ENCODE results near the gene APOL6. TPM values are rescaled to one million over a fixed set of nuclear protein-coding genes. Genes with fewer than 3 reads are reported as not detected.
A peak's percentile ranks its signal among the peaks of the same experiment; 100 is the strongest.

Gene APOL6
- total and polyA plus RNA-seq, 2 of the 4 experiments (the other 2 are of a cell fraction), result 1.2 to 7.2 TPM

DNA sequence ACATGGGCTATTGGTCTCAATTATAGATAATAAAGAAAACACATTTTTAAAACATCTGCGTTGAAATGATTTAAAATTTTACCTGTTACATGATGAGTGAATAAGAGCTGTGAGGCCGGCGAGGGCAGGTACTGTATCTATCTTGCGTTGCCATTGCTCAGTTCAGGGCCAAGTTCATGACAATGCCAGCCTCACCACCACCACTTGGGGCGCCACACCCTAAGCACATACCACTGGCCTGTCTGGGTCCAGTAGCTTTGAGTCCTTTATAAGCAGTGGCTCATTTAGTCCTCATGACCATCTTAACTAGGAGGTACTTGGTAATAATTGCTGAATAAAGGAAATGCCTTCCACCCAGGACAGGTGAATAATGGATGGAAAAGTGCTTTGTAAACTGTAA is 16.6 kb upstream of the APOL6 start:
- H3K4me1 ChIP-seq (ENCODE audit: control insufficient read depth, insufficient read depth, low read length), result peaks cover 9% of the 10 kb centered on the region
- ChIA-PET POLR2A (ENCODE audit: unreplicated experiment) (no interaction called here), CTCF (interaction anchor here (1.1 to 1.2 kb wide), 2 partner anchors 133 to 483 kb away, joined by 3 to 4 read pairs; no protein-coding TSS in a partner anchor)
- no peak overlapping the region for H3K4me2 ChIP-seq (ENCODE audit: low read depth, low read length)
- no peak overlapping the region for H2BK5ac ChIP-seq (ENCODE audit: low read depth, low read length, poor library complexity, severe bottlenecking)
- H2AK5ac ChIP-seq (ENCODE audit: low read depth, low read length), result peak overlapping the region; percentile 9; the same call in 1 of the 2 replicates
- in situ Hi-C loops (cut with MboI; ENCODE audit: low sequenced_read_pairs), result loop anchor here (10.0 kb wide), 1 partner anchor 203 kb away; no protein-coding TSS in a partner anchor
- peaks cover 3 to 14% of the 10 kb centered on the region in 2 experiments; a peak in 3 of 4 replicates for H3K79me1 ChIP-seq (ENCODE audit: low read depth in 1 of 2, low read length in 2 of 2)
- H2BK120ac ChIP-seq (ENCODE audit: low read depth, low read length), result 0 out of 2 replicates have a peak overlapping the region, but pooled peaks have one; percentile 20
- no peak overlapping the region for H3K56ac ChIP-seq (ENCODE audit: extremely low read depth, insufficient read depth, low read length)
- no peak overlapping the region; the same call in 1 of the 2 replicates for H2BK20ac ChIP-seq (ENCODE audit: low read depth, low read length)
- H3K27me3 ChIP-seq (ENCODE audit: control insufficient read depth, insufficient read depth, low read length), result no peaks in the 10 kb centered on the region
- H4K8ac ChIP-seq (ENCODE audit: low read depth in 2 of 2, low read length in 2 of 2), result no peak overlapping the region
- dilution Hi-C loops (cut with HindIII; ENCODE audit: low sequenced_read_pairs, unreplicated experiment), result no loop called here
- no peaks in the 10 kb centered on the region for H3K9me3 ChIP-seq (ENCODE audit: control insufficient read depth, insufficient read depth, low read length)
- no peaks in the 10 kb centered on the region for H4K20me1 ChIP-seq (ENCODE audit: insufficient read depth, low read length)
- no peak overlapping the region for H2AFZ ChIP-seq (replicated peaks; ENCODE audit: low read length, poor library complexity)
- TF ChIP-seq MXI1 (IDR thresholded peaks at IDR 0.05; ENCODE audit: borderline replicate concordance, low read depth, low read length) (no peak), CHD1 (IDR thresholded peaks at IDR 0.05; ENCODE audit: low read depth, low read length) (no peak), NFE2L2 (IDR thresholded peaks at IDR 0.05; ENCODE audit: low read depth, low read length) (no peak), RAD21 (IDR thresholded peaks at IDR 0.05; ENCODE audit: low read length) (peak; percentile 50), SMC3 (IDR thresholded peaks at IDR 0.05; ENCODE audit: low read depth, low read length) (peak; percentile 17; the same call in 1 of the 2 replicates)
- TF ChIP-seq, protein P1, sequence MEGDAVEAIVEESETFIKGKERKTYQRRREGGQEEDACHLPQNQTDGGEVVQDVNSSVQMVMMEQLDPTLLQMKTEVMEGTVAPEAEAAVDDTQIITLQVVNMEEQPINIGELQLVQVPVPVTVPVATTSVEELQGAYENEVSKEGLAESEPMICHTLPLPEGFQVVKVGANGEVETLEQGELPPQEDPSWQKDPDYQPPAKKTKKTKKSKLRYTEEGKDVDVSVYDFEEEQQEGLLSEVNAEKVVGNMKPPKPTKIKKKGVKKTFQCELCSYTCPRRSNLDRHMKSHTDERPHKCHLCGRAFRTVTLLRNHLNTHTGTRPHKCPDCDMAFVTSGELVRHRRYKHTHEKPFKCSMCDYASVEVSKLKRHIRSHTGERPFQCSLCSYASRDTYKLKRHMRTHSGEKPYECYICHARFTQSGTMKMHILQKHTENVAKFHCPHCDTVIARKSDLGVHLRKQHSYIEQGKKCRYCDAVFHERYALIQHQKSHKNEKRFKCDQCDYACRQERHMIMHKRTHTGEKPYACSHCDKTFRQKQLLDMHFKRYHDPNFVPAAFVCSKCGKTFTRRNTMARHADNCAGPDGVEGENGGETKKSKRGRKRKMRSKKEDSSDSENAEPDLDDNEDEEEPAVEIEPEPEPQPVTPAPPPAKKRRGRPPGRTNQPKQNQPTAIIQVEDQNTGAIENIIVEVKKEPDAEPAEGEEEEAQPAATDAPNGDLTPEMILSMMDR (conservative IDR thresholded peaks at IDR 0.05; ENCODE audit: low read depth, low read length), result peak; percentile 40
- no peak overlapping the region for H3K27ac ChIP-seq (ENCODE audit: insufficient read depth, low read length)
- H3K4me3 ChIP-seq (ENCODE audit: insufficient read depth, low read depth, low read length), result no peak overlapping the region
- 83% methylated on average over 2 of the region's 5 CpGs; no CpG with 5 or more reads in 1 of the 2 experiments for WGBS, 2 experiments (ENCODE audit: extremely low coverage in 2 of 2, insufficient read length in 1 of 2)
- no peak overlapping the region for H2AK9ac ChIP-seq (replicated peaks; ENCODE audit: low read depth, low read length, poor library complexity)
- intact Hi-C loops (cut with micrococcal nuclease), result no loop called here
- ATAC-seq (ENCODE audit: low read depth) (no peak), DNase-seq (no peak)
- H3K18ac ChIP-seq (ENCODE audit: low read depth, low read length), result no peak overlapping the region
- no peak overlapping the region for H3K23ac ChIP-seq (ENCODE audit: low read depth, low read length)
- no peak overlapping the region for H3K14ac ChIP-seq (replicated peaks; ENCODE audit: low read depth, low read length)
- H4K5ac ChIP-seq (ENCODE audit: low read depth, low read length), result no peak overlapping the region
- H4K91ac ChIP-seq (ENCODE audit: insufficient read depth, low read depth, low read length), result no peak overlapping the region
- peaks cover 20% of the 10 kb centered on the region for H3K9me1 ChIP-seq (ENCODE audit: insufficient read depth, low read length)
- H3K4ac ChIP-seq (ENCODE audit: low read depth, low read length), result peak overlapping the region; percentile 32; the same call in 1 of the 2 replicates
- no peak overlapping the region for H3K9ac ChIP-seq (ENCODE audit: low read depth, low read length)
- no TSS peak for BruUV-seq (replicated peaks)
- no peaks in the 10 kb centered on the region for H3K36me3 ChIP-seq (ENCODE audit: control insufficient read depth, insufficient read depth, low read length)
- H2BK15ac ChIP-seq (ENCODE audit: low read depth, low read length), result peak overlapping the region; percentile 28; the same call in 2 of the 3 replicates
